ENCODE results near the gene AGAP6. TPM values are rescaled to one million over a fixed set of nuclear protein-coding genes. Genes with fewer than 3 reads are reported as not detected.
"Not testable (repeated sequence)": the region's sequence is repeated elsewhere in the genome, so short reads cannot be mapped to it uniquely, and the experiment has no call there.

AGAP6 gene
- 10 to 100 TPM in 3 of 4 donors, 1 to 10 TPM in 1; 6.2 to 24.6 (median 18.8) TPM for total RNA-seq

DNA sequence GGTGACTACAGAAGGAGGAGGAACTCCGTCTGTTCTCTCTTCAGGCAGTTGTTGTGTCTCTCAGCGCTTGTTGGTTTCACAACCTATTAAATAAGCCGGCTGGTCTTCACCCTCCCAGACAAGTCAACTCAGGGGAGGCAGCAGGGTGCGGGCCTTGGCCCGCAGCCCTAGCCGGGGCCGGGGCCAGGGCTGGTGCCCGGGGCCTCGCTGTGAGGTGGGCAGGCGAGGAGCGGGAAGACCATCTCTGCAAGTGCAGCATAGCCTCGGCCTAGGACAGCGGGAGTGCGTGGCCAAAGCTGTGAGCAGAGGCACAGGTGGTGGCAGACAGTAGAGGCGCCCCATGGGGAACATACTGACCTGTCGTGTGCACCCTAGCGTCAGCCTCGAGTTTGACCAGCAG lies at the start of gene AGAP6:
TSS of gene AGAP6 (plus strand) at position 31 of the 400 bp plus-strand sequence. CDS start at position 341, 310 bp downstream.
- DNase-seq; H3K4me3 ChIP-seq; H3K4me1 ChIP-seq; intact Hi-C loops (cut with DNase I; ENCODE audit: low total_unique reads); H3K27me3 ChIP-seq; H3K27ac ChIP-seq; H3K36me3 ChIP-seq; H3K9me3 ChIP-seq: not testable (repeated sequence)

GRCh38 chr10:49941447-49942338 lies 46.5 kb upstream of the AGAP6 start, which contains the start of the genes PARG and TIMM23B:
TSS of gene PARG (minus strand) at chr10:49942027. CDS start at chr10:49941725, 302 bp downstream.
TSS of gene TIMM23B (plus strand) at chr10:49942053. CDS start at chr10:49942195, 142 bp downstream.
- H3K4me1 ChIP-seq; H3K27me3 ChIP-seq; intact Hi-C loops (cut with DNase I; ENCODE audit: low total_unique reads); H3K9me3 ChIP-seq; H3K36me3 ChIP-seq: not testable (repeated sequence)
- peak in 1 of 2 donors; percentile 32 for TF ChIP-seq POLR2A (IDR thresholded peaks at IDR 0.05)
- DNase-seq: peak; percentile 54 to 78
- Histone ChIP-seq H3K27ac (peak within 1 kb of the TSS; percentile 49 to 58), H3K4me3 (peak within 1 kb of the TSS; percentile 75 to 94)

DNA sequence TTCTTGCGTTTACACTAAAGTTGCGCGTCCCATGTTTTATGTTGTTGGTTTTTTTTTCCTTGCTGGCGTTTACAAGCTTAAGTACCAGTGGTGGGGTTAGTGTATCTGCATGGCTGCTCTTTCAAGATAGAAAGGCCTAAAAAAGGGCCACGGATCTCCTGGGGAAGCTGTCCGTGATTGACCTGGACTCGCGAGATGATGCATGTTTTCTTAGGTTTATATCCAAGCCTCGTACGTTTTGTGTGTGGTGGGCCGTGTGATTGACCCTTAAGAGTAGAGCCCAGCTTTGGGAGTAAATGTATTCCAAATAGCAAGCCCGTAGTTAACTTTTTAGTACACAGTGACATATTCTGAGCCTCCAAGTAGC lies 45.9 kb upstream of the AGAP6 start:
- H3K27me3 ChIP-seq: not testable (repeated sequence)

DNA sequence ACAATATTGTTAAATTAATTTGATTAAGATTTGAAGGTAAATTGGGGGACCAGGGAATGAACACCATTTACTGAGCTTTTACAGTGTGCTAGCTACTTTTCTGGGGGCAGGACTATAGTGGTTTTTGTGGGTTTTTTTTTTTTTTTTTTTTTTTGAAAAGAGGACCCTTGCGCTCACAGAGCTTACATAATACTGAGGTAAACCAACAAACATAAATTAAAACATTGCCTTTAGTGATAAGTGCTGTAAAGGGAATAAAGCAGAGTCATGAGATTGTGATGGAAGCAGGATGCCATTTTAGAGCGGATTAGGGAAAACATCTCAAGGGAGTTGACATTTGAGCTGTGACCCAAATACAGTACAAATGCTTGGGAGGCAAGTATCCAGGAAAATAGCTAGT lies 44.6 kb upstream of the AGAP6 start:
- DNase-seq; H3K27me3 ChIP-seq; H3K27ac ChIP-seq; intact Hi-C loops (cut with DNase I; ENCODE audit: low total_unique reads); H3K36me3 ChIP-seq; H3K4me1 ChIP-seq; H3K9me3 ChIP-seq; H3K4me3 ChIP-seq: not testable (repeated sequence)

More for the DNA sequence above, 45.9 kb upstream of the AGAP6 start:
- peak overlapping the region; percentile 75 to 94 for H3K4me3 ChIP-seq
- intact Hi-C loops (cut with DNase I; ENCODE audit: low total_unique reads); DNase-seq; H3K9me3 ChIP-seq; H3K36me3 ChIP-seq; H3K4me1 ChIP-seq: not testable (repeated sequence)
- H3K27ac ChIP-seq: peak overlapping the region; percentile 49 to 58

- H3K4me1 ChIP-seq; H3K4me3 ChIP-seq; H3K27ac ChIP-seq; H3K36me3 ChIP-seq; H3K9me3 ChIP-seq; H3K27me3 ChIP-seq; DNase-seq; intact Hi-C loops (cut with DNase I; ENCODE audit: low total_unique reads): not testable (repeated sequence)
These were observed 40.1 kb upstream of the AGAP6 start for GRCh38 chr10:49948142-49948541.

DNA sequence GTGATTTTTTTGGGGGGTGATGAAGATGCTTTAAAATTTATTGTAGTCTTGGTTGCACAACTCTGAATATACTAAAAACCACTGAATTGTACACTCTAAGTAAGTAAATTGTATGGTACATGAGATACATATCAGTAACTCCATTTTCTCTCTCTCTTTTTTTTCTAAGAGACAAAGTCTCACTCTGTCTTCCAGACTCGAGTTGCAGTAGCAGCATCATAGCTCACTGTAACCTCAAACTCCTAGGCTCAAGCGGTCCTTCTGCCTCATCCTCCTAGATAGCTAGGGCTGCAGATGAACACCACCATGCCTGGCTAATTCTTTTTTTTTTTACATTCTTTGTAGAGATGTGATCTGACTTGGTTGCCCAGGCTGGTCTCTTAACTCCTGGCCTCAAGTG lies 39.5 kb upstream of the AGAP6 start:
- H3K27ac ChIP-seq; H3K4me1 ChIP-seq; H3K36me3 ChIP-seq; H3K9me3 ChIP-seq; H3K27me3 ChIP-seq; H3K4me3 ChIP-seq; DNase-seq; intact Hi-C loops (cut with DNase I; ENCODE audit: low total_unique reads): not testable (repeated sequence)

GRCh38 chr10:49952006-49952405 lies 36.2 kb upstream of the AGAP6 start:
- H3K27me3 ChIP-seq; H3K4me1 ChIP-seq; intact Hi-C loops (cut with DNase I; ENCODE audit: low total_unique reads); H3K4me3 ChIP-seq; DNase-seq; H3K27ac ChIP-seq; H3K36me3 ChIP-seq; H3K9me3 ChIP-seq: not testable (repeated sequence)

- intact Hi-C loops (cut with DNase I; ENCODE audit: low total_unique reads); H3K36me3 ChIP-seq; H3K27me3 ChIP-seq; H3K4me3 ChIP-seq; H3K4me1 ChIP-seq; H3K9me3 ChIP-seq; H3K27ac ChIP-seq; DNase-seq: not testable (repeated sequence)
These were observed 35.1 kb upstream of the AGAP6 start for GRCh38 chr10:49953122-49953521.

DNA sequence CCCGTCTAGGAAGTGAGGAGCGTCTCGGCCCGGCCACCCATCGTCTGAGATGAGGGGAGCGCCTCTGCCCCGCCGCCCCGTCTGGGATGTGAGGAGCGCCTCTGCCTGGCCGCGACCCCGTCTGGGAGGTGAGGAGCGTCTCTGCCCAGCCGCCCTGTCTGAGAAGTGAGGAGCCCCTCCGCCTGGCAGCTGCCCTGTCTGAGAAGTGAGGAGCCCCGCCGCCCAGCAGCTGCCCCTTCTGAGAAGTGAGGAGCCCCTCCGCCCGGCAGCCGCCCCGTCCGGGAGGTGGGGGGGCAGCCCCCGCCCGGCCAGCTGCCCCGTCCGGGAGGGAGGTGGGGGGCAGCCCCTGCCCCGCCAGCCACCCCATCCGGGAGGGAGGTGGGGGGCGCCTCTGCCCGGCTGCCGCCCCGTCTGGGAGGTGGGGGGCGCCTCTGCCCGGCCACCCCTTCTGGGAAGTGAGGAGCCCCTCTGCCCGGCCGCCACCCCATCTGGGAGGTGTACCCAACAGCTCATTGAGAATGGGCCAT lies 17.8 kb upstream of the AGAP6 start:
- H3K9me3 ChIP-seq; H3K4me1 ChIP-seq; H3K27me3 ChIP-seq; intact Hi-C loops (cut with DNase I; ENCODE audit: low total_unique reads); DNase-seq; H3K27ac ChIP-seq; H3K36me3 ChIP-seq; H3K4me3 ChIP-seq: not testable (repeated sequence)

DNA sequence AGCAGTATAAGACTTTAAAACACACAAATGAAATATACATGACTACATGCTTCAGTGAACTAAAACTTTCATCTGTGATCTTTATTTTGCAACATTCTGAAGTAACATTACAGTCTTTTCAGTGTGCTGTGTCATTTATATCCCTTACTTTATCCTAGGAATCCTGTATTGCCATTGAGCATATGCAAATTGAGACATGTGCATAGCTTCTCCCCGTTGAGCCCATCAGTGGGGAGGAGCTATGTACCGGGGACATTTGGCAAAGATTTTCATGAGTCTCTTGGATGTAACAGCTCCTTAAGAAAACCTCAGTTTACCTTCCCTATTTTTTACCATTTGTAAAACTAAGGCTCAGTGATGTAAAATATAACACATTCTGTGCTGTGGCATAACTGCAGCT lies 16.7 kb upstream of the AGAP6 start:
- H3K4me1 ChIP-seq; H3K36me3 ChIP-seq; H3K4me3 ChIP-seq; intact Hi-C loops (cut with DNase I; ENCODE audit: low total_unique reads); H3K9me3 ChIP-seq; H3K27ac ChIP-seq; DNase-seq; H3K27me3 ChIP-seq: not testable (repeated sequence)

GRCh38 chr10:49972094-49972493 lies 16.1 kb upstream of the AGAP6 start:
- H3K36me3 ChIP-seq; H3K9me3 ChIP-seq; H3K4me3 ChIP-seq; DNase-seq; H3K27me3 ChIP-seq; intact Hi-C loops (cut with DNase I; ENCODE audit: low total_unique reads); H3K27ac ChIP-seq; H3K4me1 ChIP-seq: not testable (repeated sequence)

DNA sequence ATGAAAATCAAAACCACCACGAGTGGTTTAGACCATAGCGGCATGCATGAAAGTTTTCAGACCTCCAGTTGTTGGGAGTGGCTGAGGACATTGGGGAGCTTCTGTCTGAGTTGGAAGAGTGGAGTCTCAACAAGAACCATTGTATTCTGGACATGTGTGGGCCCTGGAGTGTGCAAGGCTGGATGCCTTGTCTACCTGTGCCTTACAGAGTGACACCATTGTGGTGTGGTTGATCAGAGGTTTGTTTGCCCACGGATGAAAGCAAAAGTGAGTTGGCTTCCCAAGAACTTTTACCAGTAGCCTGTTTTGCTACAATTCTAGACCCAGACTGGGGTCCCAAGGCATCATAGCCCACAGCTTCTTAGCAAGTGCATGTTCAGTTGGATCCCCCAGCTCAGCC lies 10.4 kb upstream of the AGAP6 start:
- H3K9me3 ChIP-seq; H3K27me3 ChIP-seq; H3K36me3 ChIP-seq; H3K4me1 ChIP-seq; intact Hi-C loops (cut with DNase I; ENCODE audit: low total_unique reads); H3K4me3 ChIP-seq; H3K27ac ChIP-seq; DNase-seq: not testable (repeated sequence)

DNA sequence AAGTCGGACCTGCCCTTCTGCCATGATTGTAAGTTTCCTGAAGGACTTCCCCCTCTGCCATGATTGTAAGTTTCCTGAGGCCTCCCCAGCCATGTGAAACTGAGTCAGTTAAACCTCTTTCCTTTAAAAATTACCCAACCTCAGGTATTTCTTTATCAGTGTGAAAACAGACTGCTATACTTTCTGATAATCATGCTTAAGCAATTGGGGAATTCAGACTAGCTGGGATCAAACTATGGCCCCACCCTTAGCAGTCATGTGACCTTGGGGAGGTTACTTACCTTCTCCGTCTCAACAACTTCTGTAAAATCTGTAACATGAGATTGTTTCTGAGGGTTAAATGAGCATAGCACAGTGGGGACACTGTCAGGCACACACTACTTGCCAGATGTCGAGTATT lies 999 bp upstream of the AGAP6 start:
- DNase-seq; H3K27me3 ChIP-seq; intact Hi-C loops (cut with DNase I; ENCODE audit: low total_unique reads); H3K27ac ChIP-seq; H3K36me3 ChIP-seq; H3K4me3 ChIP-seq; H3K4me1 ChIP-seq; H3K9me3 ChIP-seq: not testable (repeated sequence)
